HepG2 (cell line): Measurements from ENCODE around the gene HORMAD2.

Experiments
- AKAP8 ChIP-seq: sonication (generic); formaldehyde crosslinking; IDR thresholded peaks from 2 replicates; pipeline ENCODE4 v1.5.1; 2020; ENCODE audit warnings: mild to moderate bottlenecking, missing genetic modification reagents
- TF ChIP-seq, protein P1 (sequence below): sonication (generic); formaldehyde crosslinking; IDR thresholded peaks from 2 replicates; pipeline ENCODE4 v1.5.0; 2020; ENCODE audit warnings: mild to moderate bottlenecking, missing genetic modification reagents, moderate library complexity

DNA sequence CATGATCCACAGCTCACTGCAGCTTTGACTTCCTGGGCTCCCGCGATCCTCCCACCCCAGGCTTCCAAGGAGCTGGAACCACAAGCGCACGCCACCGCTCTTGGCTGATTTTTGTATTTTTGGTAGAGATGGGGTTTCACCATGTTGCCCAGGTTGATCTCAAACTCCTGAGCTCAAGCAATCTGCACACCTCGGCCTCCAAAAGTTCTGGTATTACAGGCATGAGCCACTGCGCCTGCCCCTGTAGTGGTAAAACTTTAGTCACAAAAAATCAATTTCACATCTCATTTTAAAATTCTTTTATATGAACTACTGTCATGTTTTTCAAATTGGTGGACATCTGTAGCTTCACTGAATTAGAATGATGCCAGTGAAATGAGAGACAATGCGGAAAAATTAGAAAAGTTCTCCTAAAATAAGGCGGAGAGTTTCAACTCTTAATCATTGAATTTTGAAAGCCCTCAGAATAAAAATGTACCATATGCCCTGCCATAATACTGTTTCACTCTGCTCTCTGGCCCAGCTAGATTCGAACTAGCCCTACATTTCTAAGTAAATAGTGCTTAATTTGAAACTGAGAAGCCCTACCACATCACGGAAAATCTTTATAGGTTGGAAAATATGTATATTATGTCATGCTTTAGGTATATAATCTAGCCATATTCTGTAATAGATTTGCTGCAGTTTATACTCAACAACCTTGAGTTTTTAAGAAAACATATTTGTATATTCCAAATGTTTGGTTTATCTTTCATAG lies 78.7 kb downstream of the HORMAD2 start:
- TF ChIP-seq AKAP8 (CRISPR knock-in tag), result no peak
- TF ChIP-seq, protein P1, sequence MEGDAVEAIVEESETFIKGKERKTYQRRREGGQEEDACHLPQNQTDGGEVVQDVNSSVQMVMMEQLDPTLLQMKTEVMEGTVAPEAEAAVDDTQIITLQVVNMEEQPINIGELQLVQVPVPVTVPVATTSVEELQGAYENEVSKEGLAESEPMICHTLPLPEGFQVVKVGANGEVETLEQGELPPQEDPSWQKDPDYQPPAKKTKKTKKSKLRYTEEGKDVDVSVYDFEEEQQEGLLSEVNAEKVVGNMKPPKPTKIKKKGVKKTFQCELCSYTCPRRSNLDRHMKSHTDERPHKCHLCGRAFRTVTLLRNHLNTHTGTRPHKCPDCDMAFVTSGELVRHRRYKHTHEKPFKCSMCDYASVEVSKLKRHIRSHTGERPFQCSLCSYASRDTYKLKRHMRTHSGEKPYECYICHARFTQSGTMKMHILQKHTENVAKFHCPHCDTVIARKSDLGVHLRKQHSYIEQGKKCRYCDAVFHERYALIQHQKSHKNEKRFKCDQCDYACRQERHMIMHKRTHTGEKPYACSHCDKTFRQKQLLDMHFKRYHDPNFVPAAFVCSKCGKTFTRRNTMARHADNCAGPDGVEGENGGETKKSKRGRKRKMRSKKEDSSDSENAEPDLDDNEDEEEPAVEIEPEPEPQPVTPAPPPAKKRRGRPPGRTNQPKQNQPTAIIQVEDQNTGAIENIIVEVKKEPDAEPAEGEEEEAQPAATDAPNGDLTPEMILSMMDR, result no peak
